Activated gamma-delta T cell treated with Interleukin-2 at 50 U/mL for 16 hours (primary cell): Measurements from ENCODE around the gene RAP1GAP2.

ENCODE experiments used
- DNase-seq: peaks from one replicate; pipeline ENCODE4 v3.0.0-alpha.2; 2020

The RAP1GAP2 gene

DNA sequence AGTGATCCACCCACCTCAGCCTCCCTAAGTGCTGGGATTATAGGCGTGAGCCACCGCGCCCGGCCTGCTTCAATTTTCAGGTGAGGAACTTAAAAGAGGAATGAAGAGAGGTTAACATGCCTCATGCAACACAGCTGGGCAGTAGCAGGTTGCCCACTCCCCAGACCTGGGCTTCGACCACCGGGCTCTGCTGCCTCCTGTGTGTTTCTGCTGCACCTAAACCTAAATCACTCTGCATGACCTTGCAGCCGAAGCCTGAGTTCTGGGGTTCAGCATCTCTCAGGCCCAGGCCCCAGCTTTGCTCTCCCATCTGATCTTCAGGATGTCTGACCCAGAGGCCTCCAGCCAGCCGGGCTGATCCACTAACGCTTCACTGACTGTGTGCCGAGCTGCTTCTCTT lies 154.6 kb downstream of the RAP1GAP2 start:
- DNase-seq: no peak

DNA sequence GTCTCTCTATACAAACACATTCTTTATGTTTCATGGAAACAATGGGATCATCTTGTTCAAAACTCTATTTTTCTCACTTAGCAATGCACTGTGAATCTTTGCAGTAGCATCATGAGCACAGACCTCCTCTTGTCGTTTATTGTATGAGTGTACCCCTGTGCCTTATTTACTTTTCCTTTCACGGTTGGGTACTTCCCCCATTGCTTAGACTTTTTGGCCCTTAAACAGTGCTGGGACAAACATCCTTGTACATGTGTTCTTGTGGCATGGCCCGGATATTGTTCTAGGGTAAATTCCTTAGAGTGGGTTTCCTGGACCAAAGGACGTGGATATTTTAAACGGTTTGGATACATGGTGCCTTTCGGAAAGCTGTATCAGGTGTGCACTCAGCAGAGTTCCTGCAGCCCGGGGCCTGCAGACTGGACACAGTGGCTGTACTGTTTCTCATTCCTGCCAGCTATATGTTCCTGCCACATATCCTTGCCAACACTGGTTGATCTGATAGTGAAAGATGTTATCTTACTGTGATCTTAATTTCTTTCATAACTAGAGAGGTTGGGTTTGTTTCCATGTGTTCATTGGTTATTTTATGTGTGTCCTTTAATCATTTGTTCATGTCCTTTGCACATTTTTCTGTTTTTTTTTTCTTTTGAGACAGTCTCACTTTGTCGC lies 156.1 kb downstream of the RAP1GAP2 start:
- no peak for DNase-seq

DNA sequence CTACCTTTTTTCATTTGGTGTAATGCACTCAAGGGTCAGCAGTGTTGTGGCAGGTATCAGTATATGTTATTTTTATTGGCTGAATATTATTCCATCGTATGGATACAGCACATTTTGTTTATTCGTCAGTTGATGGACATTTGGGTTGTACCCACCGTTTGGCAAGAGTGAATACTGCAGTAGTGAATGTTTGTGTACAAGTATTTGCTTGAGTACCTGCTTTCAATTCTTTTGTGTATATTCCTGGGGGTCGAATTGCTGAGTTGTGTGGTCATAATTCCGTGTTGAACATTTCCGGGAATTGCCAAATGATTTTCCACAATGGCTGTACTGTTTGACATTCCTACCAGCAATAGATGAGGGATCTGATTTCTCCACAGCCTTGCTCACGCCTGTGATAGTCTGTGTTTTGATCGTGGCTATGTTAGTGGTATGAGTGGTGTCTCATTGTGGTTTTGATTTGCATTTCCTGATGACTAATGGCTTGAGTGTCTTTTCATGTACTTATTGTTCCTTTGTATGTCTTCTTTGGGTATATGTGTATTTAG lies 158.7 kb downstream of the RAP1GAP2 start:
- DNase-seq: no peak

DNA sequence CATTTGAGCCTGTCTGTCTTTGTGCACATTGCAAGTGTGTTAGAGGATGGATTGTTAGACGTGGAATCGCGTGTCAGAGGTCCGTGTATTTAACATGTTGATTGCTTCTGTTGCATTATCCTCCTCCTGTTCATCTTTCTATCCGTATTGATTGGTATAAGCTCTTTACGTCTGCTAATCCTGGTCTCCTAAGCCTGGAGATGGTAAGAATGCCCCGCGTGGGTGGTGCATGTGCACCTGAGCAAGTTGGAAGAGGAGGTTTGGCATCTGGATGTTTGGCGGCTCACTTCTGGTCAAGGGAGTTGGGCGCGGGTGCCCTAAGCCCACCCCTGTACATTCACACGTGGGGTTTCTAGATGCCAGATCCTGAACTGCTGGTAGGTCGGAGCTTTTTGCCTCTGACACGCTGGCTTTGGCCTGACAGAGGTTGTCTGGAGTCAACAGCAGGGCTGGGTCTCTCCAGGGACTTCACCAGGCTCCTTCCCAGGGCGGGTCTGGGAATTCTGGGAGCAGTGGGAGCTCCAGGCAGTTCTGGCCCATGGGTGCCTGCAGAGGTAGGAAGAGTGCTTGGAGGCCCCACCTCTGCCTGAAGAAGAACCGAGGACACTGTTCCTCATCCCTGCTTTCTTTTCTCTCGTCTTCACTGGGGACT lies 159.8 kb downstream of the RAP1GAP2 start:
- no peak for DNase-seq

DNA sequence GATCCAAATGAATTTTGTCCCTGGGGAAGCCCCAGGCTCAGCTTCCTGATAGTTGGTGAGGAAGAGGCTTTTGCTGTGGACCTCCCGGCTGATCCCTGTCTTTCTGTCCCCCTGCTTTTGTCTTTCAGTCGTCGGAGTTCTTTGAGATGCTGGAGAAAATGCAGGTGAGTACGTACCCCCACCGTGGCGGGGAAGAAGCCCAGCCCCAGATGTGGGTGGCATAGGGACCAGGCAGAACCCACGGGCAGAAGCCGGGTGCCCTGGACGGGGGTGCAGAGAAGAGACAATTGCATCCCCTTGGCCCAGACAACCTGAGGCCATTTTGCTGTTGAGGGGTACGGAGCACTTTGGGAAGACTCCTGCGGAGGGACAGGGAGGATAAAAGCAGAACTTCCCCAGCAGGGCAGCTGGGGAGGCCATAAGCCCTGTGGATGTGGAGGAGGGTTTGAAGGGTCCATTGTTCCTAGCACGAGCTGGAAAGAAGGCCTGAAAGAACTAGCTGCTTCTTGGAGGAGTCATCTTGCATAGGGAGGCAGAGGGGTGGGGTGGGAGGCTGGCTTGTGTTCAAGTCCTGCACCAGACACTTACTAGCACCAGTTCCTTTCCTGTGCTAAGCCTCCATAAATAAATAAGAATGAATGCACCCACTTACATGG lies 161.5 kb downstream of the RAP1GAP2 start:
- no peak for DNase-seq

DNA sequence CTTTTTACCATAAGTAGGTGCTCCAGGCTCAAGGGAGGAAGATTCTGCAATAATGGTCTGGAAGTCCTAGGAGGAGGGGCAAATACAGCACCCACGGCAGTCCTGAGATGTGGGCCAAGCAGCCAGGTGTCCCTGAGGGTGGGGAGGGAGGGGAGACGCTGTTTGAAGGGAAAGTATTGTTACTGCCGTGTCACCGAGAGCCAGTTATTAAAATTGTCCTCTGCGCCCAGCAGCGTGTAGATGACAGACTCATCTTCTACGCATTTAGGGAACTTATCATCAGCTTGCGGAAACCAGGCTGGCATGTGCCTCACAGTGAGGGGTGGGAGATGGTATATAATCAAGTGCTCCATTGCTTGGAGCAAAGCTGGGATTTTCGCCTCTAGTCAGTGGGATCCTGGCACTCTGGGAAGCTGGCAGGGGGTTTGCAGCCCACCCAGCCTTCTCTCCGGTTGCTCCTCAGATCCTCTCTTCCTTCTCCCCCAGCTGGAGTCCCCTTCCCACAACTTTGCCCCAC lies 162.5 kb downstream of the RAP1GAP2 start:
- DNase-seq: no peak

DNA sequence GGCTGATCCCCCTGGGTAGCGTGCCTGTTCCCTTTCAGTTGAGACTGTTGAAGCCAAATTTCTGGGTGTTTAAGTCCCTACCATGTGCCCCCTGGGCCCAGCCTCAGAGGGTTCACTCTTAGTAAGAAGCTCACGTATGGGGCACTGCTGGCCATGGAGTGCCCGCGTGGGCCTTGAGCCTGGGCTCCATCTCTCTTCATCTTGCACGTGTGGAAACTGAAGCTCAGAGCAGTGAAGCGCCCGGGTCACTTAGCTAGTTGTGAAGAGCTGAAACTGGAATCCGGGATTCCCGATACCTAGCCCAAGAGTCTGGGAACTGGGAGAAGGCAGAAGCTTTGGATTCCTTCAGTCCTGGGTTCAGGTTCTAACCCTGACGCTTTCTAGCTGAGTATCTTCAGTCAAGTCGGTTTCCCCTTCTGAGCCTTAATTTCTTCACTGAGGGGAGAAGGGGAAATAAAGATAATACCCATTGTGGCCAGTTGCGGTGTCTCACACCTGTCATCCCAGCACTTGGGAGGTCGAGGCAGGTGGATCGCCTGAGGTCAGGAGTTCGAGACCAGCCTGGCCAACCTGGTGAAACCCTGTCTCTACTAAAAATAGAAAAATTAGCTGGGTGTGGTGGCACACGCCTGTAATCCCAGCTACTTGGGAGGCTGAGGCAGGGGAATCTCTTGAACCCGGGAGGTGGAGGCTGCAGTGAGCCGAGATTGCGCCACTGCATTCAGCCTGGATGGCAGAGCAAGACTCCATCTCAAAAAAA lies 163.3 kb downstream of the RAP1GAP2 start:
- DNase-seq: no peak

DNA sequence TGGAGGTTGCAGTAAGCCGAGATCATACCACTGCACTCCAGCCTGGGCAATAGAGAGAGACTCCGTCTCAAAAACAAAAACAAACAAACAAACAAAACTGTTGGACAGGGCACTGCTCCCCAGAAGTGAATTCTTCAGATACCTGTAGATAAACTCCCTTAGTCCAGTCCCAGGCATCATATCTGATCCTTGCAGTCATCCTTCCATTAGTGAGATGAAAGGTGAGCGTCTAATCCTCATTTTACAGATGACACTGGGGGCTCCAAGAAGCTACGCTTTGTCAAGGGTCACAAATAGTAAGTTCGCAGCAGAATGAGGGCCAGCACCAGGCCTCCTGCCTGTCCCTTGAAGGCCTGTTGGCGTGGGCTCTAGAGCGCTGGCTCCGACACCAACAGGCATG lies 165.2 kb downstream of the RAP1GAP2 start:
- no peak for DNase-seq

DNA sequence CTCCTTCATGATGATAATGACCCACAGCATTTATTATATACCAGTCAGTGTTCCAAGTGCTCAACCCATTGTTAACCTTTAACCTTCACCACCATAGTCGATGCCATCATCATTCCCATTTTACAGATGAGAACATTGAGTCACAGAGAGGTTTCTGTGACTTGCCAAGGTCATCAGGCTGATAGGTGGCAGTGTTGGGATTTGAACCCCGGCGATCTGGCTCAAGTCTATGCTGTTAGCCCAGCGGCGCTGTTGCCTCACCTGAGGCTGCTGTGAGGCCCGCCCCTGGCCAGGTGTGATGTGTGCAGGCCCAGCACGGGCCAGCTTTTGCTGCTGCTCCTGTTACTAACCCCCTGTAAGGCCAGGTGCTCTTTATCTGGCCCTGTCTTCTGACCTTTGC lies 166.0 kb downstream of the RAP1GAP2 start:
- no peak for DNase-seq

DNA sequence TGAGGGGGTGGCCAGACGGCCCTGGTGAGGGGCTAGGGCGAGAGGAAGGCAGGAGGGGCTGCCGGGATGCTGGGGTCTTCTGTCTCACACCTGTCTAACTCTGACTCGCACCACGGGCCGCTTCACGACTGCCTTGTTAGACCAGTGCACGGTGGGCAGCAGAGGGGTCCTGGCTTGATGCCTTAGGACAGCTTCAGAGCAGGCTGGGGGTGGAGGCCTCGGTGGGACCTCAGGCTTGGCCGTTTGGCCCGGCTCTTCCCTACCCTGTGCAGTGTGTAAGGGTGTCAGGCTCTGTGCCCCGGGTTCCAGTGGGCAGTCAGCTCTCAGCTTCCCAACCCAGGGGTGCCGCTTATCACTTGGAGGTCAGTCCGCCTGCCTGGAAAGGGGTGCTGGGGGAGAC lies 166.5 kb downstream of the RAP1GAP2 start:
- no peak for DNase-seq

DNA sequence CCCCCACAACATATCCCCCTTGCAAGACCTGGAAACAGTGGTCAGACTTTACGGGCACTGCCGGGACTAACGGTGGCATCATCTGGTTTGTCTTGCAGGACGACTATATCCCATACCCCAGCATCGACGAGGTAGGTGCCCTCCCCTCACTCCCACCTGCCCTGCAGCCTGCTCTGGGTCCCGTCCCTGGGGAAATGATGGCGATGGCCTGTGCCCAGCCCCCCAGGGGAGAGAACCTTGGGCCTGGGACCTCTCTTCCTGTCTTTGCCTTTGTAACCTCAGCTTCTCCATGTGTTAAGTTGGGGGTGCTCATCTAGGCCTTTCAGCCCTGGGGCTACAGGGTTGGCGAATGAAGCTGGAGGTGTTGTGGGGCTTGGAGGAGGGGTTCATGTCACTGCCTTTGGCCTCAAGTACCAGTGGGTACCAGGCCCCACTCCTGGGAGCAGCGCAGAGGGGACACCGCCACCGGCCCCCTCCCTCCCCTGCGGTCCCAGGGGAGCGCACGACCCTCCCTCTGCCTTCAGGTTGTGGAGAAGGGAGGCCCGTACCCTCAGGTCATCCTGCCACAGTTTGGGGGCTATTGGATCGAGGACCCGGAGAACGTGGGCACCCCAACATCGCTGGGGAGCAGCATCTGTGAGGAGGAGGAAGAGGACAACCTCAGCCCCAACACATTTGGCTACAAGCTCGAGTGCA lies 167.2 kb downstream of the RAP1GAP2 start:
- no peak for DNase-seq

DNA sequence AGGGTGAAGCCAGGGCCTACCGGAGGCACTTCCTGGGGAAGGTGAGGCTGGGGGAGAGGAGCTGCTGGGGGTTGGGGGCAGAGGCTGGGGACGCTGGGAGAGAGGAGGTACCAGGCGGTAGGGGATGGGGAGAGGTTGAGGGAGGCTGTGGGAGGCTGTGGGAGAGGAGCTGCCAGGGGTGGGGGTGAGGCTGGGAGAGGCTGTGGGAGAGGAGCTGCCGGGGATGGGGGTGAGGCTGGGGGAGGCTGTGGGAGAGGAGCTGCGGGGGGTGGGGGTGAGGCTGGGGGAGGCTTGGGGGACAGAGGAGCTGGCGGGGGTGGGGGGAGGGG lies 167.8 kb downstream of the RAP1GAP2 start:
- DNase-seq: no peak

DNA sequence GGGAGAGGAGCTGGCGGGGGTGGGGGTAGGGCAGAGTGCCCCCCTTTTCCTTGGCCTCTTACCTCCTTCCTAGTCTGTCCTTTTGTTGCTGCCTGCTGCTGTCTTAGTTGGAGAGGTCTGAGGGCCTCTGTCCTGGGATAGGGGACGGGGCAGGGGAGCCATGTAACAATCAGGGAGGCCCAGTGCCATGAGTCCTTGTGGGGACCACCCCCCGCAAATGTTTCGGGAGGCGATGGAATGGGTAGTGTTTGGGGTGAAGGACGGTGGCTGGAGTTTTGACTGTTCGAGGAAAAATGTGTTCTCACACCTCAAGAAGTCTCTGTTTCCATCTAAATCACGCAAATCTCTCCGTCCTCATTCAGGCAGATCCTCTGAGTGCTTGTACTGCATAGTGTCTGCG lies 168.1 kb downstream of the RAP1GAP2 start:
- DNase-seq: no peak

DNA sequence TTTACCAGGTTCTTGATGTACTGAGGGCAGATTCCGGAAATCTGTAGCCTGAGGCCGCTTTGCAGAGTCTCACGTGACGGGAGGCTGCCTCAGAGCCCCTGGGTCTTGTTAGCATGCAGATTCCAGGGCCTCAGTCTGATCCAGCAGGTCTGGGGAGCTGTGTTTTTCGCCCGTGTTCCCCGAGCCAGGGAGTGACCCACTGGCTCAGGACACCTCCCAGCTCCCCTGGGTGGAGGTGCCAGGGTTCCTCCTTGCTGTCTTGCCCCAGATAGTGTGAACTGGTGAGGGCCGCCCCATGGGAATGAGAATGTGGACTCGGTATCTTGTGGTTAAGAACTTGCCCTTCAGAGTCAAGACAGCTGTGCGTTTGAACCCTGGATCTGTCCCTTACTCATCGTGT lies 168.6 kb downstream of the RAP1GAP2 start:
- no peak for DNase-seq

DNA sequence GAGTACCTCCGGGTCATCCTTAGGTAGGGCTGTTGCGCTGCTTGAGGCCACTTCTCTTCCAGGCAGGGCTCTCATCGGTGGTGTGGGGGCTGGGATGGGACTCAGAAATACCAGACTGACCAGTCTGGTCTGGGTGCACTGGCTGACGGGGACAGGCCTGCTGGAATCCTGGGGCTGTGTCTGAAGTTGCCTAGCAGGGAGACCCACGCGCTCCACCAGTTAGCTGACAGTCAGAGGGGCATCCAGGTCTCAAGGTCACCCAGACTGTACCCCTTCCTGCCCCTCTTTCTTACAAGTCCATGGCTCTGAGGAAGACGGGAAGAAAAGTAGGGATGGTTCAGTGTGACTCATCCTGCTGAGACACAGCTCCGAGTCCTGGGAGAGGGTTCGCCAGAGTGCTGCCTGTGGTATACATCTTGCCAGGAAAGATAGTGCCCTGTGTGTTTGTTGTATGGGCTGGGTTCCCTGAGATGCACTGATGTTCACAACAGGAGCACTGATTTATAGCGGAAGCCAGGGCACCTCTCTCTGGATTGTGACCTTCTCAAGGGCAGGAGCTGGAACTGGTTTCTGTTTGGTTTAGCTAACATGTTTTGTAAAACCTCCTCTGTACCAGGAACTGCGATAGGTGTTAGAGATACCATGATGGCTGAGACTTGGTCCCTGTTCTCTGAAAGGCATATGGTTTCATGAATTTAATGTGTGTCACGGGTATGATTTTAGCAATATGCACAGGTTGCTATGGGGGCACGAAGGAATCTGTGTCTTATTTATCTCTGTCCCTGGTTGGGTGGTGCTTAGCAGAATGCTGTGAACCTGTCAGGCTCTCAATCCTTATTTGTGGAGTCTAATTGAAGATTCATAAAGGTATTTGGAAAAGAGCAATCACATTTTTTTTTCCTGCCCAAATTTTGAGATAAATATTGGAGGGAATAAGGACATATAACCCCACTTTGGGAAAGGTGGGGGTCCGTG lies 169.7 kb downstream of the RAP1GAP2 start:
- DNase-seq: no peak

DNA sequence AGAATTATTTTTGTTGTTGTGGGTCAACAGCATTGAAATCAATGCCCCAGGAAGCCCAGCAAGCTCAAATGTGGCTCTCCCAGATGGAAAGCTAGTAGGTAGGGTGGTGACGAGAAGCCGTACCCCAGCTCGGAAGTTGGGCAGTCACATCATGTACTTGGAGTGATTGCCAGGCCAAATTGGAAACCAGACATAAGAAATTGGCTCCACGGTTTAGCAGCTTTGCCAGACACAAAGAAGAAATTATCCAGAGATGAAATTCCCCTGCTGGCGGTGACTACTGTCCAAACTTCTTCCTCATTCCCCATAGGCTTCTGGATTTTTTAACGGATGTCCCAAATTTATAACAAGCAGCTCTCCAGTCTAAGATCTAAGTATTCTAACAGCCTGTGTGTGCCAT lies 171.3 kb downstream of the RAP1GAP2 start:
- no peak for DNase-seq

DNA sequence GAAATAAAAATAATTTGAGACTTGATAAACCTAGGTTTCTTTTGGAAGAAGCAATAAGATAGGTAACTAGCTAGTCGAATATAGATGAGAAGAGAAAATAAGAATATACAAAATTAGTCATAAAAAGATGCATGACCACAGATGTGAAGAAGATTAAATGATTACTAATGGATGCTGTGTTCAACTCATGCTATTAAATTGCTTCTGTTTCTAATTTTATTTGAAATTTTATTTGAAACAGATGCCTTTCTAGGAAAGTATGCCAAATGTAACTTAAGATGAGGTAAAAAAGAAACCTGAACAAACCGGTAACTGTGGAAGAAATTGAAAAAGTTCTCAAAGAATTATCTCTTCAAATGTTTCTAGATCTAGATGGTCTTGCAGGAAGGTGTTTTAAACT lies 175.6 kb downstream of the RAP1GAP2 start:
- no peak for DNase-seq

DNA sequence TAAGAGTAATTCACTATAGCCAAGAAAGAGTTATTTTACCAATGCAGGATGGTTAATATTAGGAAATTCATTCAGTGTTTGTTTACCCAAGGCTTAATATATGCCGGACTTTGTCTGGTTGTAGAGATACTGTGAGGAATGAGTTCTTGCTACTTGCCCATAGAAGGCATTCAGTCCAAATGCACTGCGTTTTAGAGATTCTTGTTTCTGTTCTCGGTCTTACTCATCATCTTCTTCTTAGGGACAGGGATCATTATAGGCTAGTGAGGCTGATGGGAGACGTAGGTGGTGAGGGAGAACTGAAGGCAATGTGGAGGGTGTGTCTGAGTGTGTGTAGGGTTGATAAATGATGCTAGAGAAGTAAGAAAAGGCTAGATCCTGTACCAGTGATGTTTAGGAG lies 176.5 kb downstream of the RAP1GAP2 start:
- DNase-seq: no peak

DNA sequence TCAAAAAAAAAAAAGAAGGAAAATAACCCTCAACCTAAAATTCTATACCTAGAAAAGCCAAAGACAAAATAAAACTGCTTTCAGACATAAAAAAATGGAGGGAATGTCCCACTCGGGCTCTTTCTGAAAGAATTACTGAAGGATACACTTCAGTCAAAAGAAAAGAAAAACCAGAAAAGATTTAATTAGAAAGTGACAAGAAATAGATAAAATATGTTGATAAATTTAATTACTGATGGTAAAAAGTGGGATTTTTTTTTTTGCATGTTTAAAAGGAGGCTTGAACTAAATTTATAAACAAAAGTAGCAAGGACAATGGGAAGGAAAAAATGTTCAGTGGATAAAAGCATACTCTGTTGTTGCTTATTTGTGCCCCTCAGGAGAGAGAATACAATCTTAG lies 178.1 kb downstream of the RAP1GAP2 start:
- no peak for DNase-seq

DNA sequence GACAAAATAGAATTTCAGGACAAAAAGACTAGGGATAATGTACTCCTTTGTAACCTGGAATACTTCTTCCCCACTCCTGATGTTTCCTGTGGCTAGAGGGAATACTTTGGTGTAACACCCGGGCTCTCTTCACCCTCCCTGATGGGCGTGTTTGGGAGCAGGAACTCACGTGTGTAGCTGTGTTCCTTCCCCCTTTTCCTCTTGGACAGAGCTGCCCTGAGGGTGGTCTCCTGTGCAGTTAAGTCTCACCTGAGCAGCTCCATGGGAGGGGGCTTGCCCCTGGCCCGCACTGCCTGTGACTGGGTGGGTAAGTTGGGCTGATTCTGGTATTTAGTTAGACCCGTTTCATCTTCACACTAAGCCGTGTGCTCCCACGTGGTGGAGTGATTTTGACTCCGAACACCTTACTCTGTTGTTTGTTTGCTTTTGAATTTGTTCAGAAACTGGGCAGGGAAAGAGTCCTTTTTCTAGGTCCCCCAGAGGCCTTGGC lies 179.3 kb downstream of the RAP1GAP2 start:
- no peak for DNase-seq

DNA sequence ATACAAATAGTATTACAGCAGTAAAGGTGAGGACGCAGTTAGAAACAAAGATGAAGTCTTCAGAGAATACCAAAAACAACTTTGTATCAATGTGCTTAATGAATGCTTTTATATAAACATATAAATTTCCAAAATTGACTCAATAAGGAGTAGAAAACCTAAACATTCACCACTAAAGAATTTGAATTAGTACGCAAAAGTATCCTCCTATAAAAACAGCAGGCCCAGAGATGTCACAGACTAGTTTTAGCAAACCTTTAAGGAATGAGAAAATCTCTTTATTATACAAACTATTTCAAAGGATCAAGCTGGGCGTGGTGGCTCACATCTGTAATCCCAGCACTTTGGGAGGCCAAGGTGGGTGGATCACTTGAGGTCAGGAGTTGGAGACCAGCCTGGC lies 180.9 kb downstream of the RAP1GAP2 start:
- no peak for DNase-seq
